ENCODE results near the gene CDC34.
A peak's percentile ranks its signal among the peaks of the same experiment; 100 is the strongest.

CDC34 gene

GRCh38 chr19:570937-571565 is 39.5 kb downstream of the CDC34 start:
- TF ChIP-seq CTCF (IDR thresholded peaks at IDR 0.05; ENCODE audit: low read depth, low read length) = no peak
- H3K4me3 ChIP-seq (replicated peaks in 1 of 2; ENCODE audit: low read depth in 2 of 2, low read length in 2 of 2) = peak overlapping the region; percentile 40 to 56
- peak in 1 of 2 donors; percentile 23 for DNase-seq (ENCODE audit: low read depth in 2 of 2)

DNA sequence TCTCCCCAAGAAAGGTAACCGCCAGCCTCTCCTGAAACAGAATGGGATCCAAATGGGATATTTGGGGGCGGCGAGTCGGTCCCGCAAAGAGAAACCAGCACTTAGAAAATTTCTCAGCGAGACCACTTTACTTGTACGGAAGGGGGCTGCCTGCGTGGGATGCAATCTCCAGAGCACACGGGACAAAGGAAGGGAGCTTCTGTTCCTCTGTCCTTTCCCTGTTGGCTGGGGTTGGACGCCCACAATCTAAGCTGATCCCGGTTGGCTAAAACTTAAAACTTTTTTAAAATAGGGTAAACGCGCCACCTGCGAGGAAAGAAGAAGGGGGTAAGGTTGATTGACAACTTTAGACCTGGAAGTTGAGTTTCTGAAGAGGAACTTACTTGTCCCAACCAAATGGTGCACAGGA is 40.0 kb downstream of the CDC34 start:
- DNase-seq (ENCODE audit: low read depth in 2 of 2) = no peak
- no peak for TF ChIP-seq CTCF (IDR thresholded peaks at IDR 0.05; ENCODE audit: low read depth, low read length)
- peak overlapping the region; percentile 40 to 56 for H3K4me3 ChIP-seq (replicated peaks in 1 of 2; ENCODE audit: low read depth in 2 of 2, low read length in 2 of 2)

GRCh38 chr19:572140-572742 is 40.7 kb downstream of the CDC34 start, which contains the start of gene BSG:
Gene BSG (plus strand): TSS chr19:572596. CDS start chr19:572635, 39 bp downstream.
- H3K4me3 ChIP-seq (replicated peaks in 1 of 2; ENCODE audit: low read depth in 2 of 2, low read length in 2 of 2) = peak within 1 kb of the TSS; percentile 98 to 100
- peak; percentile 97 to 99 for DNase-seq (ENCODE audit: low read depth in 2 of 2)
- TF ChIP-seq CTCF (IDR thresholded peaks at IDR 0.05; ENCODE audit: low read depth, low read length) = no peak

- TF ChIP-seq CTCF (IDR thresholded peaks at IDR 0.05; ENCODE audit: low read depth, low read length) = no peak
- DNase-seq (ENCODE audit: low read depth in 2 of 2) = peak; percentile 66 to 67
- peak overlapping the region; percentile 98 to 100 for H3K4me3 ChIP-seq (replicated peaks in 1 of 2; ENCODE audit: low read depth in 2 of 2, low read length in 2 of 2)
Observed at GRCh38 chr19:572743-573518, 41.4 kb downstream of the CDC34 start.

GRCh38 chr19:573519-573825 is 41.9 kb downstream of the CDC34 start:
- TF ChIP-seq CTCF (IDR thresholded peaks at IDR 0.05; ENCODE audit: low read depth, low read length) = no peak
- DNase-seq (ENCODE audit: low read depth in 2 of 2) = no peak
- peak overlapping the region; percentile 98 to 100 for H3K4me3 ChIP-seq (replicated peaks in 1 of 2; ENCODE audit: low read depth in 2 of 2, low read length in 2 of 2)

DNA sequence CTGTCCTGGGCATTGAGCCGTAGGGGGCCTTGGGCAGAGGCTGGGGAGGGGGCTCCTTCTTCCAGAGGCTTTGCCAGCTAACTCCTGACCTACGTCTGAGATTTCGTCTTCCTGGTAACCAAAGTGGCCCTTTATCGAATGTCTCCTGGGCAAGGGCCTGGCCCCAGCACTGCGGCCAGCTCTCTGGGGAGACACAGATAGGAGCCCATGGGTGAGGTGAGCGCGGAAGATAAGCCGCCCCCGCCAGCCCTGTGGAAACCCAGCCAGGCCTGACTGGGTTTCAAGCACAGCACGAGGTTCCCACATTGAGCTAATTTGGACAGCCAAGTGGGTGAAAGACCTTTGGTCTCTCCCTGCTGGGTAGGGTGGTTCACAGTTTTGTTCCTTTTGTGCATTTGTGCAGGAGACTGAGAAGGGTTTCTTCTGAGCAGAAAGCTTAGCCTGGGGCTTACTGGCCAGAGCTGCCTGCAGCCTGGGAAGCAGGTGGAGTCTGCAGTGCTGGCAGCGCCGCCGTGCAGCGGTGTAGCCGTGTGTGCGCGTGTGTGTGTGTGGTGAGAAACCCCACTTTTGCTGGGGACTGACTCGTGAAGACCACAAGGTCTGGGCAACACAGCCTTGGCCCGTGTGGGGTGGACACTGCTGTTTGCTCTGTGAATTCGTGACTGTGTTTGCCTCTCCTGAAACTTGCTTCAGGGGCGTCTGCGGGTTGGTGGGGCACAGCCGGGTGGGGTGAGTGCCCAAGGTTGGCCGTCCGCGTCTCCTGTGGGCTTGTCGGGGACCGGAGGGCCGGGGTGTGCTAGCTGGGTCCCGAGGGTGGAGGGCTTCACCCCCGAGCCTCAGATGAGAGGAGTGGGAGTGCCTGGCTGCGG is 43.3 kb downstream of the CDC34 start:
- peak; percentile 32 to 65 for DNase-seq (ENCODE audit: low read depth in 2 of 2)
- H3K4me3 ChIP-seq (replicated peaks in 1 of 2; ENCODE audit: low read depth in 2 of 2, low read length in 2 of 2) = peak overlapping the region; percentile 14 to 42

More for the DNA sequence above, 43.3 kb downstream of the CDC34 start:
- TF ChIP-seq CTCF (IDR thresholded peaks at IDR 0.05; ENCODE audit: low read depth, low read length) = no peak

All from cardiac fibroblast (primary cell).